ENCODE measurements around the gene COMT. TPM values are rescaled to one million over a fixed set of nuclear protein-coding genes. Genes with fewer than 3 reads are reported as not detected.

COMT gene
- total and polyA plus RNA-seq, 9 of the 15 experiments (the other 6 are each of a cell fraction or from before 2014, with no cell fraction given) = 12.5 to 351 (median 155) TPM

DNA sequence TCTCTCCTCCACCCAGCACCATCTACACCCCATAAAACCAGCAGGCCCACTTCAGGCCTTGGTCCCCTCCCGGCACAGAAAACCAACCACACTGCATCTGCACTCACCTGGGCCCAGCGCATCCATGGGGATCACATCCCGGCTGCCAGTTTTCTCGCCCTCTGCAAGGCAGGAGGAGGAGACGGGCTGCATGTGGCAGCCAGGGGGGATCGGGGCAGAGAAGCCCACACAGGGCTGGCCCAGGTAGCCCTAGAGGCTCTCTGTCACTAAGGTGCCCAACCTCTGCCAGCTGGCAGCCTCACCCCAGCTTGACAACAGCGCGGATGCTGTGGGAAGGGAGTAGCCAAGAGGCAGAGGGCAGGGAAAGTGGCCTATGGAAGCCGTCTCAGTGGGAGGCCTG, 30.7 kb downstream of the COMT start (continued):
- TF ChIP-seq RFX7 (CRISPR knock-in tag; IDR thresholded peaks at IDR 0.05) (peak; percentile 29; the same call in 1 of the 2 replicates), ZNF174 (CRISPR knock-in tag; IDR thresholded peaks at IDR 0.05) (no peak), GABPB2 (CRISPR knock-in tag; conservative IDR thresholded peaks at IDR 0.05) (no peak)
- TF ChIP-seq, protein P1, sequence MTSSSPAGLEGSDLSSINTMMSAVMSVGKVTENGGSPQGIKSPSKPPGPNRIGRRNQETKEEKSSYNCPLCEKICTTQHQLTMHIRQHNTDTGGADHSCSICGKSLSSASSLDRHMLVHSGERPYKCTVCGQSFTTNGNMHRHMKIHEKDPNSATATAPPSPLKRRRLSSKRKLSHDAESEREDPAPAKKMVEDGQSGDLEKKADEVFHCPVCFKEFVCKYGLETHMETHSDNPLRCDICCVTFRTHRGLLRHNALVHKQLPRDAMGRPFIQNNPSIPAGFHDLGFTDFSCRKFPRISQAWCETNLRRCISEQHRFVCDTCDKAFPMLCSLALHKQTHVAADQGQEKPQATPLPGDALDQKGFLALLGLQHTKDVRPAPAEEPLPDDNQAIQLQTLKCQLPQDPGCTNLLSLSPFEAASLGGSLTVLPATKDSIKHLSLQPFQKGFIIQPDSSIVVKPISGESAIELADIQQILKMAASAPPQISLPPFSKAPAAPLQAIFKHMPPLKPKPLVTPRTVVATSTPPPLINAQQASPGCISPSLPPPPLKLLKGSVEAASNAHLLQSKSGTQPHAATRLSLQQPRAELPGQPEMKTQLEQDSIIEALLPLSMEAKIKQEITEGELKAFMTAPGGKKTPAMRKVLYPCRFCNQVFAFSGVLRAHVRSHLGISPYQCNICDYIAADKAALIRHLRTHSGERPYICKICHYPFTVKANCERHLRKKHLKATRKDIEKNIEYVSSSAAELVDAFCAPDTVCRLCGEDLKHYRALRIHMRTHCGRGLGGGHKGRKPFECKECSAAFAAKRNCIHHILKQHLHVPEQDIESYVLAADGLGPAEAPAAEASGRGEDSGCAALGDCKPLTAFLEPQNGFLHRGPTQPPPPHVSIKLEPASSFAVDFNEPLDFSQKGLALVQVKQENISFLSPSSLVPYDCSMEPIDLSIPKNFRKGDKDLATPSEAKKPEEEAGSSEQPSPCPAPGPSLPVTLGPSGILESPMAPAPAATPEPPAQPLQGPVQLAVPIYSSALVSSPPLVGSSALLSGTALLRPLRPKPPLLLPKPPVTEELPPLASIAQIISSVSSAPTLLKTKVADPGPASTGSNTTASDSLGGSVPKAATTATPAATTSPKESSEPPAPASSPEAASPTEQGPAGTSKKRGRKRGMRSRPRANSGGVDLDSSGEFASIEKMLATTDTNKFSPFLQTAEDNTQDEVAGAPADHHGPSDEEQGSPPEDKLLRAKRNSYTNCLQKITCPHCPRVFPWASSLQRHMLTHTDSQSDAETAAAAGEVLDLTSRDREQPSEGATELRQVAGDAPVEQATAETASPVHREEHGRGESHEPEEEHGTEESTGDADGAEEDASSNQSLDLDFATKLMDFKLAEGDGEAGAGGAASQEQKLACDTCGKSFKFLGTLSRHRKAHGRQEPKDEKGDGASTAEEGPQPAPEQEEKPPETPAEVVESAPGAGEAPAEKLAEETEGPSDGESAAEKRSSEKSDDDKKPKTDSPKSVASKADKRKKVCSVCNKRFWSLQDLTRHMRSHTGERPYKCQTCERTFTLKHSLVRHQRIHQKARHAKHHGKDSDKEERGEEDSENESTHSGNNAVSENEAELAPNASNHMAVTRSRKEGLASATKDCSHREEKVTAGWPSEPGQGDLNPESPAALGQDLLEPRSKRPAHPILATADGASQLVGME (CRISPR knock-in tag; IDR thresholded peaks at IDR 0.05) = no peak
- TF ChIP-seq, protein P2, sequence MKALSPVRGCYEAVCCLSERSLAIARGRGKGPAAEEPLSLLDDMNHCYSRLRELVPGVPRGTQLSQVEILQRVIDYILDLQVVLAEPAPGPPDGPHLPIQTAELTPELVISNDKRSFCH (CRISPR knock-in tag; IDR thresholded peaks at IDR 0.05) = no peak
- TF ChIP-seq, protein P2 (tag; IDR thresholded peaks at IDR 0.05) = peak; percentile 47; the same call in 1 of the 2 replicates
